ENCODE measurements around the gene TMEM45A.

DNA sequence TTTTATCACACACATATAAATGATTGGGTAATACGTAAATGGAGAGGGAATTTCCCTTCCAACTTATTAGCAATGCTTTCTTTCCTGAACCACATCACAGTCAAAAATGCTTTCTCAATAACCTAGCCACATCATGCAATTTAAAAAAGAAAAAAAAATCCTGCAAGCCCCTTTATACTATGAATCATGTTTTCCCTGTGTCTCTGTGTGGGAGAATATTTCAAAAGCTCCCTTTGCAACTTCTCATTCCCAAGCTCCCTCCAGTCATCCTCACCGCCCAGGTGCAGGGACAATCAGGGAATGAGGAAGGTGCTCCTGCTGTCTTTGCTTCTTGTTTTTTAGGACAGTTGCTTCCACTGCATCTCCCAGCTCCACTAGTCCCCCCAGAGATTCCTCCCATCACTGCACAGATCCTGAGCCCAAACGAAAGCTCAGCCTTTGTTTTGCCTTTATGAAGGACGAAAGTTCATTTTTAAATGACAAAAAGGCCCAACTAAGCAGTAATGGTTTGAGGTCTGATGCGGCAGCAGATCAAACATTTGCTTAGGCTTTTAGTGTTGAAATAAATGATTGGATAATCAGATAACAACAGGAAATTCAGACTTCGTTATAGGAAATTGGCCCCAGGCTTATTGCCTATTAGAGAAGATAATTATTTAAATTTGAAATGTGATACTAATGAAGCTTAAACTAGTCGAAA, 69.2 kb downstream of the TMEM45A start:
- TF ChIP-seq, protein P1, sequence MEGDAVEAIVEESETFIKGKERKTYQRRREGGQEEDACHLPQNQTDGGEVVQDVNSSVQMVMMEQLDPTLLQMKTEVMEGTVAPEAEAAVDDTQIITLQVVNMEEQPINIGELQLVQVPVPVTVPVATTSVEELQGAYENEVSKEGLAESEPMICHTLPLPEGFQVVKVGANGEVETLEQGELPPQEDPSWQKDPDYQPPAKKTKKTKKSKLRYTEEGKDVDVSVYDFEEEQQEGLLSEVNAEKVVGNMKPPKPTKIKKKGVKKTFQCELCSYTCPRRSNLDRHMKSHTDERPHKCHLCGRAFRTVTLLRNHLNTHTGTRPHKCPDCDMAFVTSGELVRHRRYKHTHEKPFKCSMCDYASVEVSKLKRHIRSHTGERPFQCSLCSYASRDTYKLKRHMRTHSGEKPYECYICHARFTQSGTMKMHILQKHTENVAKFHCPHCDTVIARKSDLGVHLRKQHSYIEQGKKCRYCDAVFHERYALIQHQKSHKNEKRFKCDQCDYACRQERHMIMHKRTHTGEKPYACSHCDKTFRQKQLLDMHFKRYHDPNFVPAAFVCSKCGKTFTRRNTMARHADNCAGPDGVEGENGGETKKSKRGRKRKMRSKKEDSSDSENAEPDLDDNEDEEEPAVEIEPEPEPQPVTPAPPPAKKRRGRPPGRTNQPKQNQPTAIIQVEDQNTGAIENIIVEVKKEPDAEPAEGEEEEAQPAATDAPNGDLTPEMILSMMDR (IDR thresholded peaks at IDR 0.05), result no peak
- TF ChIP-seq FOXP1 (CRISPR knock-in tag; IDR thresholded peaks at IDR 0.05; ENCODE audit: borderline replicate concordance), result no peak
- no peak for TF ChIP-seq ATF2 (CRISPR knock-in tag; IDR thresholded peaks at IDR 0.05; ENCODE audit: borderline replicate concordance, low read depth)
- no peak for TF ChIP-seq CREM (CRISPR knock-in tag; IDR thresholded peaks at IDR 0.05)
- TF ChIP-seq ZNF425 (CRISPR knock-in tag; conservative IDR thresholded peaks at IDR 0.05), result no peak
- TF ChIP-seq, protein P2, sequence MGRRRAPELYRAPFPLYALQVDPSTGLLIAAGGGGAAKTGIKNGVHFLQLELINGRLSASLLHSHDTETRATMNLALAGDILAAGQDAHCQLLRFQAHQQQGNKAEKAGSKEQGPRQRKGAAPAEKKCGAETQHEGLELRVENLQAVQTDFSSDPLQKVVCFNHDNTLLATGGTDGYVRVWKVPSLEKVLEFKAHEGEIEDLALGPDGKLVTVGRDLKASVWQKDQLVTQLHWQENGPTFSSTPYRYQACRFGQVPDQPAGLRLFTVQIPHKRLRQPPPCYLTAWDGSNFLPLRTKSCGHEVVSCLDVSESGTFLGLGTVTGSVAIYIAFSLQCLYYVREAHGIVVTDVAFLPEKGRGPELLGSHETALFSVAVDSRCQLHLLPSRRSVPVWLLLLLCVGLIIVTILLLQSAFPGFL (CRISPR knock-in tag; IDR thresholded peaks at IDR 0.05; ENCODE audit: borderline replicate concordance), result no peak
- TF ChIP-seq, protein P3, sequence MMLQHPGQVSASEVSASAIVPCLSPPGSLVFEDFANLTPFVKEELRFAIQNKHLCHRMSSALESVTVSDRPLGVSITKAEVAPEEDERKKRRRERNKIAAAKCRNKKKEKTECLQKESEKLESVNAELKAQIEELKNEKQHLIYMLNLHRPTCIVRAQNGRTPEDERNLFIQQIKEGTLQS (CRISPR knock-in tag; conservative IDR thresholded peaks at IDR 0.05), result no peak
- no peak for TF ChIP-seq ZNF416 (CRISPR knock-in tag; IDR thresholded peaks at IDR 0.05)
- no peak for TF ChIP-seq GABPB1 (CRISPR knock-in tag; IDR thresholded peaks at IDR 0.05)
- TF ChIP-seq RELA (CRISPR knock-in tag; IDR thresholded peaks at IDR 0.05; ENCODE audit: borderline replicate concordance), result no peak
- no peak for TF ChIP-seq TEAD4 (CRISPR knock-in tag; IDR thresholded peaks at IDR 0.05)
